GM23338 (cell line): ENCODE results near the gene TMEM127. TPM values are rescaled to one million over a fixed set of nuclear protein-coding genes. Genes with fewer than 3 reads are reported as not detected.

Experiments used
- ATAC-seq: fragments of 200-7000 bp; cut with Tn5 transposase; 3 replicates; pipeline ENCODE4 v1.9.1; 2020
- DNase-seq: peaks from one replicate; pipeline ENCODE4 v3.0.0-alpha.2; 2015; ENCODE audit warnings: low spot score
- H2AFZ ChIP-seq: fragments of 200-600 bp; sonication (generic); 2 replicates; pipeline ENCODE4 v1.8.0; 2016; ENCODE audit warnings: antibody characterized with exemption, mild to moderate bottlenecking, moderate library complexity
- H3F3A ChIP-seq: fragments of 200-600 bp; sonication (generic); replicated peaks from 2 replicates; pipeline ENCODE4 v1.8.0; 2017; ENCODE audit warnings: antibody characterized with exemption, mixed run types, low read depth
- H3K27ac ChIP-seq: fragments of 200-600 bp; sonication (generic); 2 replicates; pipeline ENCODE4 v1.6.1; 2016; ENCODE audit warnings: low read depth
- H3K27me3 ChIP-seq: fragments of 200-600 bp; sonication (generic); 2 replicates; pipeline ENCODE4 v1.8.0; 2016; ENCODE audit warnings: mild to moderate bottlenecking, mixed run types, moderate library complexity; ENCODE audit not compliant: insufficient read depth
- H3K36me3 ChIP-seq: fragments of 200-600 bp; sonication (generic); 2 replicates; pipeline ENCODE4 v1.8.0; 2016; ENCODE audit warnings: mild to moderate bottlenecking; ENCODE audit not compliant: insufficient read depth
- H3K4me1 ChIP-seq: fragments of 200-600 bp; sonication (generic); 2 replicates; pipeline ENCODE4 v1.8.0; 2016; ENCODE audit warnings: mild to moderate bottlenecking, moderate library complexity; ENCODE audit not compliant: insufficient read depth
- H3K4me2 ChIP-seq: fragments of 200-600 bp; sonication (generic); 2 replicates; pipeline ENCODE4 v1.7.1; 2017; ENCODE audit warnings: mixed run types
- H3K4me3 ChIP-seq: fragments of 200-600 bp; sonication (generic); 2 replicates; pipeline ENCODE4 v1.6.1; 2016; ENCODE audit warnings: mixed run types
- H3K79me2 ChIP-seq: fragments of 200-600 bp; sonication (generic); replicated peaks from 2 replicates; pipeline ENCODE4 v1.8.0; 2017; ENCODE audit warnings: mild to moderate bottlenecking; ENCODE audit not compliant: insufficient read depth
- H3K9me2 ChIP-seq: fragments of 200-600 bp; sonication (generic); 2 replicates; pipeline ENCODE4 v1.8.0; 2017; ENCODE audit not compliant: insufficient read depth
- H4K20me1 ChIP-seq: fragments of 200-600 bp; sonication (generic); replicated peaks from 2 replicates; pipeline ENCODE4 v1.8.0; 2017; ENCODE audit warnings: mild to moderate bottlenecking; ENCODE audit not compliant: insufficient read depth
- H3K27ac Mint-ChIP-seq: 2 replicates; pipeline ENCODE4 v1.8.0; 2020; ENCODE audit warnings: inconsistent platforms, mild to moderate bottlenecking, moderate library complexity, mixed read lengths
- H3K27me3 Mint-ChIP-seq: 3 replicates; pipeline ENCODE4 v1.8.0; 2022; ENCODE audit warnings: low read depth, mild to moderate bottlenecking, moderate library complexity, mixed read lengths, inconsistent platforms; ENCODE audit not compliant: insufficient read depth, poor library complexity
- H3K36me3 Mint-ChIP-seq: 3 replicates; pipeline ENCODE4 v1.8.0; 2021; ENCODE audit warnings: low read depth, mild to moderate bottlenecking, inconsistent platforms, moderate library complexity, mixed read lengths
- H3K4me1 Mint-ChIP-seq: 3 replicates; pipeline ENCODE4 v1.8.0; 2020; ENCODE audit warnings: mild to moderate bottlenecking, inconsistent platforms, mixed read lengths
- H3K4me3 Mint-ChIP-seq: 3 replicates; pipeline ENCODE4 v1.8.0; 2021; ENCODE audit warnings: moderate library complexity, mild to moderate bottlenecking, inconsistent platforms, mixed read lengths
- H3K9me3 Mint-ChIP-seq: 3 replicates; pipeline ENCODE4 v1.8.0; 2020; ENCODE audit warnings: moderate library complexity, mild to moderate bottlenecking, inconsistent platforms, mixed read lengths
- EZH2phosphoT487 ChIP-seq: fragments of 200-600 bp; sonication (generic); IDR thresholded peaks from one replicate; pipeline ENCODE4 v1.8.1; 2018; ENCODE audit warnings: antibody characterized with exemption; ENCODE audit not compliant: unreplicated experiment
- polyA plus RNA-seq: library from polyadenylated mRNA; unstranded; fragments of >200 nt; fragmentation: Nextera tagmentation; extraction: Ambion mirVana; gene quantifications from 2 replicates; pipeline ENCODE4 v1.2.1, GENCODE V29; 2016
- total RNA-seq: library from RNA; depleted of rRNA; stranded (reverse); fragments of >200 nt; shearing (Covaris generic); gene quantifications from 2 replicates; pipeline ENCODE4 v1.2.3, GENCODE V29; 2014
- TF ChIP-seq, protein P1 (sequence below): fragments of 250-450 bp; sonication (Bioruptor Pico); IDR thresholded peaks from 2 replicates; pipeline ENCODE4 v1.5.0; 2020; ENCODE audit warnings: mild to moderate bottlenecking, moderate library complexity
- TF ChIP-seq, protein P2 (sequence below), 2 experiments: fragments of 200-600 bp in 1 of 2; sonication (generic) in 1 of 2; conservative IDR thresholded peaks; 2 replicates each; pipeline versions ENCODE4 v1.5.1 to v1.6.1; 2016 to 2017; ENCODE audit warnings: antibody characterized with exemption in 2 of 2, low read depth in 2 of 2, mild to moderate bottlenecking in 2 of 2, moderate library complexity in 1 of 2

TMEM127 gene
- total and polyA plus RNA-seq, 2 experiments from 2014 or later = 4.9 to 19.9 TPM

DNA sequence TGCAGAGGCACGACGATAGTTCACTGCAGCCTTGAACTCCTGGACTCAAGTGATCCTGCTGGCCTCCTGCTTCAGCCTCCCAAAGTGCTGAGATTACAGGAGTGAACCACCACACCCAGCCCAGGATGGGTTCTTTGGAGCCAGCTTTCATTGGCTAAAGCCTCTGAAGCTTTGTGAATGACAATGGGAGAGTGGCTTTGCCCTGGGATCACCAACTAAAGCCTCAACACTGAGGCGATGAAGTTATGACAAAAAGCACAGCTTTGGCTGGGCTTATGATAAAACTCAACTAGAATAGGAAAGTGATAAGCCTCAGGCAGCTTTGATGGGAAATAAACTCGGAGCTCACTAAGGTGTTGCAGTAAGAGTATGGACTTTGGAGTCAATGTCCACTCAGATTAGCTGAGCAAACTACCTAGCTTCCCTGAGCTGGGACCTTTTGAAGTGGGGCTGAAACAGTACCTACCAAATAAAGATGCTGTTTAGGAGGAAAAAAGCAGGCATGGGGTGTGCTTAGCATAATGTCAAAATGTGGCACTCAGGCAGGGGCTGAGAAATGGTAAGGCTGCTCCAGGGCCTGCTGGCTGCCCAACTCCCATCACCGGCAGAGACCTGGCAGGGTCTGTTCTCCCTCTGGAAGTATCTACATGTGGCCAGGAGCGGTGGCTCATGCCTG, 4.3 kb downstream of the TMEM127 start (continued):
- TF ChIP-seq, protein P1, sequence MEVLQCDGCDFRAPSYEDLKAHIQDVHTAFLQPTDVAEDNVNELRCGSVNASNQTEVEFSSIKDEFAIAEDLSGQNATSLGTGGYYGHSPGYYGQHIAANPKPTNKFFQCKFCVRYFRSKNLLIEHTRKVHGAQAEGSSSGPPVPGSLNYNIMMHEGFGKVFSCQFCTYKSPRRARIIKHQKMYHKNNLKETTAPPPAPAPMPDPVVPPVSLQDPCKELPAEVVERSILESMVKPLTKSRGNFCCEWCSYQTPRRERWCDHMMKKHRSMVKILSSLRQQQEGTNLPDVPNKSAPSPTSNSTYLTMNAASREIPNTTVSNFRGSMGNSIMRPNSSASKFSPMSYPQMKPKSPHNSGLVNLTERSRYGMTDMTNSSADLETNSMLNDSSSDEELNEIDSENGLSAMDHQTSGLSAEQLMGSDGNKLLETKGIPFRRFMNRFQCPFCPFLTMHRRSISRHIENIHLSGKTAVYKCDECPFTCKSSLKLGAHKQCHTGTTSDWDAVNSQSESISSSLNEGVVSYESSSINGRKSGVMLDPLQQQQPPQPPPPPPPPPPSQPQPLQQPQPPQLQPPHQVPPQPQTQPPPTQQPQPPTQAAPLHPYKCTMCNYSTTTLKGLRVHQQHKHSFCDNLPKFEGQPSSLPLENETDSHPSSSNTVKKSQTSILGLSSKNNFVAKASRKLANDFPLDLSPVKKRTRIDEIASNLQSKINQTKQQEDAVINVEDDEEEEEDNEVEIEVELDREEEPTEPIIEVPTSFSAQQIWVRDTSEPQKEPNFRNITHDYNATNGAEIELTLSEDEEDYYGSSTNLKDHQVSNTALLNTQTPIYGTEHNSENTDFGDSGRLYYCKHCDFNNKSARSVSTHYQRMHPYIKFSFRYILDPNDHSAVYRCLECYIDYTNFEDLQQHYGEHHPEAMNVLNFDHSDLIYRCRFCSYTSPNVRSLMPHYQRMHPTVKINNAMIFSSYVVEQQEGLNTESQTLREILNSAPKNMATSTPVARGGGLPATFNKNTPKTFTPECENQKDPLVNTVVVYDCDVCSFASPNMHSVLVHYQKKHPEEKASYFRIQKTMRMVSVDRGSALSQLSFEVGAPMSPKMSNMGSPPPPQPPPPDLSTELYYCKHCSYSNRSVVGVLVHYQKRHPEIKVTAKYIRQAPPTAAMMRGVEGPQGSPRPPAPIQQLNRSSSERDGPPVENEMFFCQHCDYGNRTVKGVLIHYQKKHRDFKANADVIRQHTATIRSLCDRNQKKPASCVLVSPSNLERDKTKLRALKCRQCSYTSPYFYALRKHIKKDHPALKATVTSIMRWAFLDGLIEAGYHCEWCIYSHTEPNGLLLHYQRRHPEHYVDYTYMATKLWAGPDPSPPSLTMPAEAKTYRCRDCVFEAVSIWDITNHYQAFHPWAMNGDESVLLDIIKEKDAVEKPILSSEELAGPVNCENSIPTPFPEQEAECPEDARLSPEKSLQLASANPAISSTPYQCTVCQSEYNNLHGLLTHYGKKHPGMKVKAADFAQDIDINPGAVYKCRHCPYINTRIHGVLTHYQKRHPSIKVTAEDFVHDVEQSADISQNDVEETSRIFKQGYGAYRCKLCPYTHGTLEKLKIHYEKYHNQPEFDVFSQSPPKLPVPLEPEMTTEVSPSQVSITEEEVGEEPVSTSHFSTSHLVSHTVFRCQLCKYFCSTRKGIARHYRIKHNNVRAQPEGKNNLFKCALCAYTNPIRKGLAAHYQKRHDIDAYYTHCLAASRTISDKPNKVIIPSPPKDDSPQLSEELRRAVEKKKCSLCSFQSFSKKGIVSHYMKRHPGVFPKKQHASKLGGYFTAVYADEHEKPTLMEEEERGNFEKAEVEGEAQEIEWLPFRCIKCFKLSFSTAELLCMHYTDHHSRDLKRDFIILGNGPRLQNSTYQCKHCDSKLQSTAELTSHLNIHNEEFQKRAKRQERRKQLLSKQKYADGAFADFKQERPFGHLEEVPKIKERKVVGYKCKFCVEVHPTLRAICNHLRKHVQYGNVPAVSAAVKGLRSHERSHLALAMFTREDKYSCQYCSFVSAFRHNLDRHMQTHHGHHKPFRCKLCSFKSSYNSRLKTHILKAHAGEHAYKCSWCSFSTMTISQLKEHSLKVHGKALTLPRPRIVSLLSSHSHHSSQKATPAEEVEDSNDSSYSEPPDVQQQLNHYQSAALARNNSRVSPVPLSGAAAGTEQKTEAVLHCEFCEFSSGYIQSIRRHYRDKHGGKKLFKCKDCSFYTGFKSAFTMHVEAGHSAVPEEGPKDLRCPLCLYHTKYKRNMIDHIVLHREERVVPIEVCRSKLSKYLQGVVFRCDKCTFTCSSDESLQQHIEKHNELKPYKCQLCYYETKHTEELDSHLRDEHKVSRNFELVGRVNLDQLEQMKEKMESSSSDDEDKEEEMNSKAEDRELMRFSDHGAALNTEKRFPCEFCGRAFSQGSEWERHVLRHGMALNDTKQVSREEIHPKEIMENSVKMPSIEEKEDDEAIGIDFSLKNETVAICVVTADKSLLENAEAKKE (CRISPR knock-in tag) = no peak

DNA sequence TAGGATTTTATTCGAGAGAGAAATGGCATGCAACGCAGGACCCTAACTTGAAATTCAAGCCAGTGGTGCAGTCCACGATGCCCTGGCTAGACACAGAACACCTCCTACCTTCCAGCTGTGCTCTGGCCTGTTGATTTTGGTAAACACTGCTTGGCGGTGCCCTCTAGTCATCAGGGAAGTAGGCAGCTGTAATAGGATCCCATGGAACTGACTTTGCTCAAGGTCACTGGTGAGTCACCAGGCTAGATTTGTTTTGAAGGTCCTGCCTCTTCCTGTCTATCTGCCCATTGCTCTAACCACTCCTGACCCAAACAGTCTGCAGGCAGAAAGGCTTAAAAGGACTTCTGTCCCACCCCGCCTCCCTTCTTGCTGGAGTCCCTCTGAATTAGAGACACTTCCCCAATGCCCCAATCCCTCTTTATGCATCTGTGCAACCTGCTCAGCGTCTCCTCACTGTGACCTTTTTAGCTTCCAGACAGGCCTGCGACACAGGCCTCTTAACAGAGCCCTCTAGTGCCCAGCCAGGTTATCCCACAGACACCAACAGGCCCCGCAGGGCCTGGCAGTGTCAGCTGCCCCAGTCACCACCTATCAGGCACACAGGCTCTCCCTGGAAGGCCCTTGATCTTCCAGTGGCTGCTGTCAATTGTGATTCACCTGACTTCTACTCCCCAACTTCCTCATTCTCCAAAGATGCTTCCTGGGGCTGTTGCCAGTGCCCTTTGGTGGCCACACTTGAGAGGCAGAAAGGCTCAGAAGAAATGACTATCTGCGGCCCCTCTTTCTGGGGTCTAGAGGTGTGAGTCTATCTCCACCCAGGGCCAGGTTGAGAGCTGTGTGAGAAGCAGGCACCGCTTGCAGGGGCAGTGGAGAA, 5.2 kb downstream of the TMEM127 start:
- Mint-ChIP-seq H3K4me1 (peaks cover 21% of the 10 kb centered on the region), H3K27ac (peak overlapping the region; percentile 90), H3K9me3 (no peaks in the 10 kb centered on the region), H3K36me3 (no peaks in the 10 kb centered on the region; the same call in 1 of the 3 replicates), H3K4me3 (no peak overlapping the region), H3K27me3 (peaks cover 9% of the 10 kb centered on the region)
- no peak overlapping the region for H3K4me2 ChIP-seq
- no peaks in the 10 kb centered on the region for H3K9me2 ChIP-seq
- no peaks in the 10 kb centered on the region for H3K27me3 ChIP-seq
- peak; percentile 85 for ATAC-seq
- peaks cover 44% of the 10 kb centered on the region for H3K79me2 ChIP-seq
- peaks cover 10% of the 10 kb centered on the region; the same call in 1 of the 2 replicates for H3K4me1 ChIP-seq
- no peak overlapping the region for H3K4me3 ChIP-seq
- H3F3A ChIP-seq = no peaks in the 10 kb centered on the region
- H2AFZ ChIP-seq = no peak overlapping the region
- 0 out of 2 replicates have a peak, but pooled peaks cover 3% of the 10 kb centered on the region for H3K36me3 ChIP-seq
- TF ChIP-seq, protein P2, sequence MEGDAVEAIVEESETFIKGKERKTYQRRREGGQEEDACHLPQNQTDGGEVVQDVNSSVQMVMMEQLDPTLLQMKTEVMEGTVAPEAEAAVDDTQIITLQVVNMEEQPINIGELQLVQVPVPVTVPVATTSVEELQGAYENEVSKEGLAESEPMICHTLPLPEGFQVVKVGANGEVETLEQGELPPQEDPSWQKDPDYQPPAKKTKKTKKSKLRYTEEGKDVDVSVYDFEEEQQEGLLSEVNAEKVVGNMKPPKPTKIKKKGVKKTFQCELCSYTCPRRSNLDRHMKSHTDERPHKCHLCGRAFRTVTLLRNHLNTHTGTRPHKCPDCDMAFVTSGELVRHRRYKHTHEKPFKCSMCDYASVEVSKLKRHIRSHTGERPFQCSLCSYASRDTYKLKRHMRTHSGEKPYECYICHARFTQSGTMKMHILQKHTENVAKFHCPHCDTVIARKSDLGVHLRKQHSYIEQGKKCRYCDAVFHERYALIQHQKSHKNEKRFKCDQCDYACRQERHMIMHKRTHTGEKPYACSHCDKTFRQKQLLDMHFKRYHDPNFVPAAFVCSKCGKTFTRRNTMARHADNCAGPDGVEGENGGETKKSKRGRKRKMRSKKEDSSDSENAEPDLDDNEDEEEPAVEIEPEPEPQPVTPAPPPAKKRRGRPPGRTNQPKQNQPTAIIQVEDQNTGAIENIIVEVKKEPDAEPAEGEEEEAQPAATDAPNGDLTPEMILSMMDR (conservative IDR thresholded peaks at IDR 0.05; ENCODE audit: low read depth in 2 of 2) = peak; percentile 53 to 69
- TF ChIP-seq EZH2phosphoT487 = no peak
- H4K20me1 ChIP-seq = peaks cover 38% of the 10 kb centered on the region
- DNase-seq = peak; percentile 79
- H3K27ac ChIP-seq = 0 out of 2 replicates have a peak overlapping the region, but pooled peaks have one; percentile 6
